GM18520 (cell line): ENCODE measurements around the gene IFNG-AS1.

Experiments used
- ATAC-seq: cut with Tn5 transposase; IDR thresholded peaks from one replicate; pipeline ENCODE4 v1.9.1; 2021; ENCODE audit not compliant: unreplicated experiment

The IFNG-AS1 gene

DNA sequence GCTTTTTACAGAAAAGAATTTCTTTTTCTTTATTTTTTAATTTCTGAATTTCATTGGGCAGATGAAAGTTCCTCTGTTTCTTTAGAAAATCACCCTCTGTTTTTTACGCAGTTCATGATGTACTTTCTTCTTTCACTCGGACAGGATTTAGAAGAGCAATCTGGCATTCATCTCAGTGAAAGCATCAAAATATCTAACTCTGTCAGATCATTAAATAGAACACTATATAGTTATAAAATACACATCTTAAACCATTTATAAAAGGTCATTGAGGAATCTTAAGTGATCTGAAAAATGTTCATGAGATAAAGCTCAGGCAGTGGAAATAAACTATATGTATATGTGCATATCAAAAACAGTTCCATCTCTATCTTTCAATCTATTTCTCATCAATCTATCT, 3.9 kb downstream of the IFNG-AS1 start:
- no peak for ATAC-seq

DNA sequence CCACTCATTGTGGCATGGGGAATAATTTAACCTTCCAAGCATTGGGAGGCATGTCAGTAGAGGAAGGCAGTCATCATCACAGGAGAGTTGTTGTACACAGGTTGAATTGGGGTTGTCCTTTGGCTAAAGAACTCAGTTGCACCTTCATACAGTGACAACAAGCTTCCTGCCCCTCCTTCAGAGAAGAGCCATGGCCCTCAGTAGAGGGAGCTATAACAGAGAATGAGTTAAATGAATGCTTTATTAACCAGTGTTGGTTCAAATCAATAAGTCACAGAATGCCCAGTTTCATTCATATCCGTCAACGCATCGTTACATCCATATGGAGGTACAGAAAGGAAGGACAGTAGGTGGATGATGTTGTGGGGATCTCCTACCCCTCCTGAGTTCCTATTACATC, 4.8 kb downstream of the IFNG-AS1 start:
- ATAC-seq = no peak

GRCh38 chr12:67996347-67996746, 7.1 kb downstream of the IFNG-AS1 start:
- no peak for ATAC-seq

GRCh38 chr12:67998379-67998778, 9.1 kb downstream of the IFNG-AS1 start:
- ATAC-seq = no peak

- ATAC-seq = no peak
Observed at GRCh38 chr12:67999244-67999643, 10.0 kb downstream of the IFNG-AS1 start.

DNA sequence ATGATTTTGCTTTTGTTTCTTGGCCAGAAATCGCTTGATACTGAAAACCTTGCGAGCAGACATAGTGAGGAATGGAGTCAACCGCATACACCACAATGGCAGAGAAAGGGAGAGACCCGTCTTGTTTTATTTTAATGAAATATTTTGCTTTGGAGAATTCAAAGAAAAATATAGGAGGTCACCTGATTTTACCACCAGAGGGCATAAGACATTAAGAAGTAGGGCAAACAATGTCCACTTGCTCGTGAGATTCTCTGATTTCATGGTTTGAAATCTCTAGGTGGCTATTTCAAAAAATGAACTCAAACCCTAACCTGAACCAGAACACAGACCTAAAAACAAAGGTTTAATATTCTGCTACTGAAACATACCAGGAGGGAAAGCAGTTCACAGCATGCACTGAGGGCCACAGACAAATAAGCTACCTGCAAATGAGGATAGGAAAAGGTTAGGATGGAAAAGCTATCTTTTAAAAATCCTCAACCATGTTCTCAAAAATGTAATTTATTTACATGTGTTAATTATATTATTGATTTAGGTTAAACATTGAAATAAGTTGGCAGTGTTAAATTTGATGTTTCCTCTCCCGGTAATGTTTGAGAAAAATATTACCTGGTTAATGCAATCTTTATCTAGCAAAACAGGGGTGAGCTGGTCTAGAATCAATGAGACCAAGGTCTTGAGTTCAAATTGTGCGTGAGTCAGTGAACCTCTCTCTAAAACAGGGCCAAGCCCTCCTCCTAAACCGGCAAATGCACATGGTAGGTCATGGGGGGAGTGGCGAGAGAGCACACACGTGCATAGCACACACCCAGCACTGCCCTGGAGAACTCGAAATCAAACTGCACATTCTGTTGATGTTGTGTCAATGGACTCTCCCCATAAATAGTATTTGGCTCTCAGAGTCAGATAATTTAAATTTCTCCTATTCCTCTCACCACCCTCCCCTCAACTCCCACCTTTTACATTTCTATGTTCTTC, 12.5 kb downstream of the IFNG-AS1 start:
- ATAC-seq = no peak

- ATAC-seq = no peak
Observed at GRCh38 chr12:68003777-68004176, 14.5 kb downstream of the IFNG-AS1 start.

- no peak for ATAC-seq
Observed at GRCh38 chr12:68007033-68007432, 17.8 kb downstream of the IFNG-AS1 start.

DNA sequence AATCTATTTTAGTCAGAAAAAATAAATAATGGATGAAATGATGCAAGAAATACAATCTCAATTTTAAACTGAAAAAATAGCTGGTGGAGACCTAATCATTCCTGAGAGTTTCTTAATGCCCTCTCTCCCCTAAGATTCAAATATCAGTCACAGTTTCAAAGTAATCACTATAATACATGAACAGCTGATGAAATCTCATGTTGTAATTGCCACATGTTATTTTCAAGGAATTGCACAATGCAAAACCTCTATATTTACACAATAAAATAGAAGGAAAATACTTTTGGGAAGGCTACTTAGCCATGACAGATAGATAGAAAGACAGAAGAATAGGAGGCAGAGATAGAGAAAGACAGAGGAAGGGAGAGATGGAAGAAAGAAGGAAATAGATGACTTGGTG, 18.2 kb downstream of the IFNG-AS1 start:
- ATAC-seq = no peak

DNA sequence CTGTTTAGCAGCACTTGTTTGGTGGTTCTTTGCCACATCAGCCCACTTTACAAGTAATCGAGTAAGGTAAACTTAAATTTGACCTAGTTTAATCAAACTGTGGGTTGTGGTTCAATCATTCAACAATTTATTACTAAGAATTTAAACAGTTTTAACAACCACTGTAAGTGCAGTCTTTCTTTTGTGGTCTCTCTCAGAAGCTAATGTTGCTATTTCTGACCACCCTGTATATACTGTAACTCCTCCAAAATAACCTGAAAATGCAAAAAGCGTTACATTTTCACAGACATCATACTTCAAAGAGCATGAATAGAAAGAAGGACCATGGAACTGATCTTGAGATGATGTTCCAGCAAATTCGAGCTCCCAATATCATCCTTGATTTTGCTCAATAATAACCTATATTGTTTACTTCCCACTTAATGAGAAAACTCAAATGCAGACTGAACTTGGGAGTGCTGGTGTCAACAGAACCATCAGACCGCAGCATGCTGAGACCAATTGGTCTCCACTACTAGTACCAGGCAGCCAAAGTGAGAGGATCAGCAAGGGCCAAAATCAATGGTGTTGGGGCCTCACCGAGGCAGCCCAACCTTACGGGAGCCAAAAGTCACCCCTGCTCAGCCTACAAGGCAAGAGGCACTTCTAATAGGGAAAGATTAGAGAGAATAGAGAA, 22.1 kb downstream of the IFNG-AS1 start:
- no peak for ATAC-seq

GRCh38 chr12:68011882-68012207, 22.6 kb downstream of the IFNG-AS1 start:
- ATAC-seq = no peak

GRCh38 chr12:68012712-68013111, 23.5 kb downstream of the IFNG-AS1 start:
- peak; percentile 64 for ATAC-seq

DNA sequence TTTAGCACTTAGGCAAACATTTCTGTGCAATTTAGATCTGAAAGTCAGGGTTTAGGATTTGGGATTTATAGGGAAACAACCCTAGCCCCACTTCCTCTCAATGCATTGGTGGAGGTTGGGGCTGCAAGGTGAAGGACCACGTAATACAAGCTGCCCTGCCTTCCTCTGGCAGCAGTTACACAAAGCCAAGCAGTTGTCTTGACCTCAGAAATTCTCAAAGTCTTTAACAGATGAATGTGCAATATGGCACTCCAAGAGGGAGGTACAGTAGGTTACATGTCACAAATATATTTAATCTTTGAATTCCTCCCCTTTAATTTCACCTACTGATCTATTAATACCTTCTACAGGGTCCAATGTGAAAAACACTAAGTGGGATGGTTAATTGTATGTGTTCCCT, 23.9 kb downstream of the IFNG-AS1 start:
- no peak for ATAC-seq

- ATAC-seq = no peak
Observed at GRCh38 chr12:68016136-68016535, 26.9 kb downstream of the IFNG-AS1 start.

GRCh38 chr12:68018315-68018714, 29.1 kb downstream of the IFNG-AS1 start:
- no peak for ATAC-seq

GRCh38 chr12:68020049-68020448, 30.8 kb downstream of the IFNG-AS1 start:
- ATAC-seq = no peak

DNA sequence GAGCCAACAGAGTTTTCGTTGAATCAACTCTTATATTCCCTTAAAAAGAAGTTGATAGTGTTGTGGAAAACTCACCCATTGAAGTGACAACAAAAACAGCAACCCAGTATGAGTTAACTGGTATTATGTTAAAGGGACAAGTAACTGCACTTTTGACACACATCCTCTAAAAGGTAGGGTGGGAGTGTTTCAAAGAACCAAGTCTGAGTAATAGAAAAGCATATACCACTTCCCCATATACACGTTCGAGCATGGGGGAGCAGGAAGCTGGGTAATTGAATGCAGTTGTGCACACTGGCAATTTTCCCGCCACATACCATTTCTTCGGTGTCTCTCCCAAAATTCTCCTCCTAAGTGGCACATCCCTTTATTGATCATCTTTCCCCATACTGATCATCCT, 31.5 kb downstream of the IFNG-AS1 start:
- no peak for ATAC-seq

- no peak for ATAC-seq
Observed at GRCh38 chr12:68028647-68029046, 39.4 kb downstream of the IFNG-AS1 start.

- ATAC-seq = no peak
Observed at GRCh38 chr12:68030248-68030647, 41.0 kb downstream of the IFNG-AS1 start.

- no peak for ATAC-seq
Observed at GRCh38 chr12:68031174-68031573, 41.9 kb downstream of the IFNG-AS1 start.

GRCh38 chr12:68031881-68032739, 42.9 kb downstream of the IFNG-AS1 start:
- no peak for ATAC-seq
